Measurements from ENCODE around the gene ST8SIA5. TPM values are rescaled to one million over a fixed set of nuclear protein-coding genes. Genes with fewer than 3 reads are reported as not detected.

Gene ST8SIA5
- total and polyA plus RNA-seq, 2 of the 13 experiments (the other 11 are each of a cell fraction or from before 2014, with no cell fraction given): 0.07 to 0.20 TPM

GRCh38 chr18:46771141-46771540 is 14.3 kb upstream of the ST8SIA5 start (continued):
- TF ChIP-seq, protein P1, sequence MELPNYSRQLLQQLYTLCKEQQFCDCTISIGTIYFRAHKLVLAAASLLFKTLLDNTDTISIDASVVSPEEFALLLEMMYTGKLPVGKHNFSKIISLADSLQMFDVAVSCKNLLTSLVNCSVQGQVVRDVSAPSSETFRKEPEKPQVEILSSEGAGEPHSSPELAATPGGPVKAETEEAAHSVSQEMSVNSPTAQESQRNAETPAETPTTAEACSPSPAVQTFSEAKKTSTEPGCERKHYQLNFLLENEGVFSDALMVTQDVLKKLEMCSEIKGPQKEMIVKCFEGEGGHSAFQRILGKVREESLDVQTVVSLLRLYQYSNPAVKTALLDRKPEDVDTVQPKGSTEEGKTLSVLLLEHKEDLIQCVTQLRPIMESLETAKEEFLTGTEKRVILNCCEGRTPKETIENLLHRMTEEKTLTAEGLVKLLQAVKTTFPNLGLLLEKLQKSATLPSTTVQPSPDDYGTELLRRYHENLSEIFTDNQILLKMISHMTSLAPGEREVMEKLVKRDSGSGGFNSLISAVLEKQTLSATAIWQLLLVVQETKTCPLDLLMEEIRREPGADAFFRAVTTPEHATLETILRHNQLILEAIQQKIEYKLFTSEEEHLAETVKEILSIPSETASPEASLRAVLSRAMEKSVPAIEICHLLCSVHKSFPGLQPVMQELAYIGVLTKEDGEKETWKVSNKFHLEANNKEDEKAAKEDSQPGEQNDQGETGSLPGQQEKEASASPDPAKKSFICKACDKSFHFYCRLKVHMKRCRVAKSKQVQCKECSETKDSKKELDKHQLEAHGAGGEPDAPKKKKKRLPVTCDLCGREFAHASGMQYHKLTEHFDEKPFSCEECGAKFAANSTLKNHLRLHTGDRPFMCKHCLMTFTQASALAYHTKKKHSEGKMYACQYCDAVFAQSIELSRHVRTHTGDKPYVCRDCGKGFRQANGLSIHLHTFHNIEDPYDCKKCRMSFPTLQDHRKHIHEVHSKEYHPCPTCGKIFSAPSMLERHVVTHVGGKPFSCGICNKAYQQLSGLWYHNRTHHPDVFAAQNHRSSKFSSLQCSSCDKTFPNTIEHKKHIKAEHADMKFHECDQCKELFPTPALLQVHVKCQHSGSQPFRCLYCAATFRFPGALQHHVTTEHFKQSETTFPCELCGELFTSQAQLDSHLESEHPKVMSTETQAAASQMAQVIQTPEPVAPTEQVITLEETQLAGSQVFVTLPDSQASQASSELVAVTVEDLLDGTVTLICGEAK (IDR thresholded peaks at IDR 0.05): no peak
- TF ChIP-seq, protein P1 (CRISPR knock-in tag; IDR thresholded peaks at IDR 0.05): no peak
- TF ChIP-seq MXD1 (CRISPR knock-in tag; IDR thresholded peaks at IDR 0.05): no peak

GRCh38 chr18:46770708-46771107 is 13.9 kb upstream of the ST8SIA5 start:
- intact Hi-C loops (cut with micrococcal nuclease; ENCODE audit: unreplicated experiment): no loop called here
- H3K27me3 ChIP-seq (ENCODE audit: control insufficient read depth in 1 of 2, insufficient read depth in 2 of 2, low read length in 2 of 2): 0 out of 5 replicates have a peak, but pooled peaks cover 2% of the 10 kb centered on the region in 2 experiments
- no peak overlapping the region for H3K4me2 ChIP-seq (ENCODE audit: low read depth, low read length)
- H3K36me3 ChIP-seq (replicated peaks in 1 of 2; ENCODE audit: control insufficient read depth in 1 of 2, insufficient read depth in 2 of 2, low read length in 2 of 2): no peaks in the 10 kb centered on the region
- H3K79me2 ChIP-seq (ENCODE audit: insufficient read depth, low read length): no peaks in the 10 kb centered on the region
- H3K27ac ChIP-seq (ENCODE audit: extremely low read length, insufficient read depth, low read length): no peak overlapping the region
- no peaks in the 10 kb centered on the region for H3K9me3 ChIP-seq (ENCODE audit: low read length)
- ChIA-PET CTCF (ENCODE audit: low intra/inter-chr PET ratio, low total read pairs) (no interaction called here), POLR2A (no interaction called here)
- TF ChIP-seq, protein P2, sequence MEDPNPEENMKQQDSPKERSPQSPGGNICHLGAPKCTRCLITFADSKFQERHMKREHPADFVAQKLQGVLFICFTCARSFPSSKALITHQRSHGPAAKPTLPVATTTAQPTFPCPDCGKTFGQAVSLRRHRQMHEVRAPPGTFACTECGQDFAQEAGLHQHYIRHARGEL (CRISPR knock-in tag; IDR thresholded peaks at IDR 0.05): no peak
- TF ChIP-seq ERF (CRISPR knock-in tag; IDR thresholded peaks at IDR 0.05) (no peak), ZFP82 (CRISPR knock-in tag; IDR thresholded peaks at IDR 0.05; ENCODE audit: borderline replicate concordance) (no peak), PAF1 (CRISPR knock-in tag; IDR thresholded peaks at IDR 0.05) (no peak), ZNF138 (CRISPR knock-in tag; IDR thresholded peaks at IDR 0.05; ENCODE audit: low read depth) (no peak), ZNF446 (CRISPR knock-in tag; IDR thresholded peaks at IDR 0.05) (no peak)
- no peaks in the 10 kb centered on the region for H4K20me1 ChIP-seq (ENCODE audit: insufficient read depth, low read length)
- no peak overlapping the region for H3K9ac ChIP-seq (ENCODE audit: insufficient read depth, low read depth, low read length)
- no TSS peak for BruUV-seq (replicated peaks)
- 0% methylated on average over 1 of the region's 2 CpGs for WGBS (ENCODE audit: low lambda C conversion rate)
- ATAC-seq (no peak), DNase-seq (ENCODE audit: low spot score) (no peak), FAIRE-seq (no peak)
- no peak overlapping the region for H2AFZ ChIP-seq (ENCODE audit: low read length)
- in situ Hi-C loops (cut with HindIII; ENCODE audit: extremely low pct_ligation_motif_present, low pct_unique_long_range_greater_than_20kb): no loop called here
- H3K4me1 ChIP-seq (ENCODE audit: insufficient read depth, low read length): no peaks in the 10 kb centered on the region
- no peak overlapping the region for H3K4me3 ChIP-seq (replicated peaks in 1 of 3; ENCODE audit: insufficient read depth in 1 of 3, low read depth in 2 of 3, low read length in 3 of 3)
